HG03558 (cell line): ENCODE data around the gene GPR15LG.
"Not testable (repeated sequence)": the region's sequence is repeated elsewhere in the genome, so short reads cannot be mapped to it uniquely, and the experiment has no call there.

Source experiments
- ATAC-seq: cut with Tn5 transposase; IDR thresholded peaks from one replicate; pipeline ENCODE4 v1.9.1; 2021; ENCODE audit warnings: moderate number of reproducible peaks; ENCODE audit not compliant: unreplicated experiment; ENCODE audit errors: extremely low read depth

GPR15LG gene

DNA sequence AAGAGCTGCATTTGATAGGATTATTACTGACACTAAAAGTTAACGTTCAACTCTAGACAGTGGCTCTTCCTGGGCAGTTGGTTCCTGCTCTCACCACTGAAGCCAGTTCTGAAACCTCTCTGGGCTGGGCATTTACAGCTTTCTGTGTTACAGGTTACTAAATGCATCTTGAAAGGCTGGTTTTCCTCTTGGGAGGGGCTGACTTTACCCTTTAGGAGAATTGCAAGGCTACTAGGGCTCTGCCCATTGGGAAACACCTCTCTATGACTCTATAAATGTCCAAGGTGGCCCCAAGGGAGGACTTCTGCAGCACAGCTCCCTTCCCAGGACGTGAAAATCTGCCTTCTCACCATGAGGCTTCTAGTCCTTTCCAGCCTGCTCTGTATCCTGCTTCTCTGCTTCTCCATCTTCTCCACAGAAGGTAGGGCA is at the start of gene GPR15LG:
Gene GPR15LG (plus strand): TSS at position 301 of the 429 bp plus-strand sequence. CDS start 51 bp downstream, at position 352.
- ATAC-seq = peak; percentile 35

DNA sequence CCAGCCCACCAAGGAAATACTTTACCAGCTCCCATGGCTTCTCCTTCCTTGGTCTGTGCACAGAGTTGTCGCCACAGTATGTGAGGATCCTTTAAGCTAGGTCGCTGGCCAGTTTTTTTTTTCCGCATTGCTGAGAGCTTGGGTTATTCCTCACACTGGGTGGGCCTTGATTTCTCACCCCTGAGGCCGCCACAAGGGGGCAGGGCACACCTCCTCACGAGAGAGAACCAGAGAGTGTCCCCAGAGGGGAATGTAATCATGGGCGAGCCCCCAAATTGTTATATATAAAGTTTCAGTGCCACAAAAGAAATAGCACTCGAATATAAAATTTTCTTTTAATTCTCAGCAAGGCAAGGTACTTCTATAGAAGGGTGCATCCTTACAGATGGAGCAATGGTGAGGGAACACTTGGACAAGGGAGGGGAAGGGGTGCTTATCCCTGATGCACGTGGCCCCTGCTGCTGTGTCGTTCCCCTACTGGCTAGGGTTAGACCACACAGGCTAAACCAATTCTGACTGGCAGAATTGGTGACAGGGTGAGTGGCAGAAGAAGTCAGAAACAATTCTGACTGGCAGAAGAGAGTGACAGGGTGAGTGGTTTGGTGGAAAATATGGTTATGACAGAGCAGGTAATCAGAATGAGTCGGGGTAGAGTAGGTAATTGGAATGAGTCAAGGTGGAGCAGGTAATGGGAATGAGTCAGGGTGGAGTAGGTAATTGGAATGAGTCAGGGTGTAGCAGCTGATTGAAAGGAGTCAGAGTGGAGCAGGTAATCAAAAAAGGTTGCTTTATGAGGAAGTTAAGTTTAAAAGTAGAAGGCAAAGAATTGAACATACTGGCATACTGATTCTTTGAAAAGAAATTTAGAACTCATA is 47.5 kb upstream of the GPR15LG start:
- not testable (repeated sequence) for ATAC-seq

DNA sequence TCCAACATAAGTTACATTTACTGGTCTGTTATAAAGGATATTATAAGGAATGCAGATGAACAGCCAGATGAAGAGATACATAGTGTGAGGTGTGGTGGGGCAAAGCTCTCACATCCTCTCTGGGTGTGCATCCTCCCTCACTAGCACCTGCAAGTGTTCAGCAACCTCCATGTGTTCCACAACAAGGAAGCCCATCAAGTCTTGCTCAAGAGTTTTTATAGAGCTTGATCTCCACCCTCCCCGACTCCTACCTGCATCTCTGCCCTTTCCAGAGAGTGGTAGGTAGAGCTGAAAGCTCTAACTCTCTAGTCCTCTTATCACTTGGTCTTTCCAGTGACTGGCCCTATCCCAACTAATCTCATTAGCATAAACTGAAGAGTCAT is 46.8 kb upstream of the GPR15LG start:
- no peak for ATAC-seq

DNA sequence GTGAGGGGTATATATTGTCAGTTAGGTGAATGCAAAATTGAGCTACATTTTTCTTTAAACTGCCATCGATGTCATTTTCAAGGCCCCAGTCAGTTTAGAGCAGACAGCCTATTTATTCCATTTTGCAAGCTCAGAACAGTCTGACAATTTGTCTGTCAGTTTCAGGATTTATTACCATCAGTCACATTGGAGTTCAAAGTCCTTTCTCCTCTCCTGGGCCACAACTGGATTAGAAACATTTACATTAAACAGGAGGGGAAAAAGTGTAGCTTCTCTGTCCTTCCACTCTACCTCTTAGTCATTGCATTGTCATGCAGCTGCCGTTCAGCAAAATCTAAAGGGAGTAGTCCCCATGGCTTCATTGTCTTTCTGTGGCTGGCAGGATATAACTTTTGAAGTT is 37.8 kb upstream of the GPR15LG start:
- ATAC-seq = no peak

DNA sequence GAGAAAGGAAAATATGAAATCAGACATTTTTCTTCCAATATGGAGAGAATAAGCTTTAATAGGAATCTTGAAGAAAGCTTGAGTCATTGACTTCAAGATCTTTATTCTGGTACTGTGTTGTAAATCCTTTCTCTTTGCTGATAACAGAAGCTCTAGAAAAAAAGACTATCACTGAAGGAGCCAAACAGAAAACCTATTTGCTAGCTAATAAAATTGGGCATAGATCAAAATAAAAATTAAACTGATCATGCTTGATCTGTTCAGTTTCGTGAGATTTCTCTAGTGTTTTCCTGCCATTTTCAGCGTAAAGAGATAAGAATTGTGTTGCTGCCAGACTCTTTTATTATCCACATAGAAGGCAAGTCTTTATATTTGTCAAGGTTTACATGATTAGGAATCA is 35.8 kb upstream of the GPR15LG start:
- no peak for ATAC-seq

DNA sequence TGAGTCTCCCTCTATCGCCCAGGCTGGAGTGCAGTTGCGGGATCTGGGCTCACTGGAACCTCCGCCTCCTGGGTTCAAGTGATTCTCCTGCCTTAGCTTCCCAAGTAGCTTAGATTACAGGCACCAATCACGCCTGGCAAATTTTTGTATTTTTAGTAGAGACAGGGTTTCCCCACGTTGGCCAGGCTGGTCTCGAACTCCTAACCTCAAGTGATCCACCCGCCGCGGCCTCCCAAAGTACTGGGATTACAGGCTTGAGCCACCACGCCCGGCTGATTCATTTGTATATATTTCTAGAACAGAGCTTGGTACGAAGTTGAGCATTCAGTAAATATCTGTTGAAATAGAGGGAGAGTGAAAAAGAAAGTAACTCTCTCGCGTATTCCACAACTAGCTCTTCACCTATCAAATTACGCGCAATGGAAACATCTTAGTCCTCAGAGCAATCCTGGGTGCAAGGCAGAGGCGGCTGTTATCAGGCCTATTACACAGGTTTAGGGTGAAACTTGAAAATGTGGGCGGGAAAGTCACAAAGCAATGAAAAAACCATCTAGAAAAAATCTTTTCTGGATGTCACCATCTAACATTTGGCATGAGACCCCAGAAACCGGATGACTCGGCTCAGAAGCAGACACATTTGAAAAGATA is 35.0 kb upstream of the GPR15LG start:
- peak; percentile 0 for ATAC-seq

DNA sequence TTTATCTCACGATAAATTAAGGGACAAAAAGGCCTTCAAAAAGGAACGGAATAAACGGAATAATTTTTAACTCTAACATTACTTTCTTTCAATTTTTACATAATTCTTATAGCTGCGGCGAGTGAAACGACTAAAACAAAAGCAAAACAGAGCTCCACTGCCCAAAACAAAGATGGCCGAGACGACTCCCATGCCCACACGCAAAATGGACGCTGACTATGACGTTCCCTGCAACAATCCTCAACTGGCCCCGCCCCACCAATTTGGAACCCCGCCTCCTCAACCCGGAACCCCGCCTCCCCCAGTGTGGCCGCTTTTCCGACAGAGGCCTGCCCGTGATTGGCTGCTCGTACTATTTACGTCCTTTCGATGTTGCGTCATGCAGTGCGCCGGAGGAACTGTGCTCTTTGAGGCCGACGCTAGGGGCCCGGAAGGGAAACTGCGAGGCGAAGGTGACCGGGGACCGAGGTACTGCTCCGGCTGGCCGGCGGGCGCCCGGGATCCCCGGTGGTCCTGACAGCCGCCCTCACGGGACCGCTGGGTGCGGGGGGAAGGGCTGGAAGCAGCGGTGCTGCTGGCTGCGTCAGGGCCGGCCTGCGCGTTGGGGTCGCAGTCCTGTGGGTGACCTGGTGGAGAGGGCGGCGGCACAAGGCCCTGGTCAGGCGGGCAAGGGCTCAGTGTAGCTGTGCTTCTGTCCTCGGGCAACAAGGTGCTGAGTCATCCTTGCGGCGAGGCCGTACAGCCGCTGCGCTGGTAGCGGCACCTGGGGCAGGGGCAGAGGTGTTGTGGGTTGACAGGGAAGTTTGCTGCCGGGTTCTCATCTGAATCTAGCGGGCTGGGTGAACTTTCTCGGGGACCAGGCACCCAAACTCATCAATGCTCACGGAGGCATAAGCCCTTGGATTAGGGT is 34.2 kb upstream of the GPR15LG start, which contains the start of gene GHITM:
Gene GHITM (plus strand): TSS at position 384 of the 910 bp plus-strand sequence. CDS start 1,992 bp downstream, outside the sequence.
- peak; percentile 98 for ATAC-seq

DNA sequence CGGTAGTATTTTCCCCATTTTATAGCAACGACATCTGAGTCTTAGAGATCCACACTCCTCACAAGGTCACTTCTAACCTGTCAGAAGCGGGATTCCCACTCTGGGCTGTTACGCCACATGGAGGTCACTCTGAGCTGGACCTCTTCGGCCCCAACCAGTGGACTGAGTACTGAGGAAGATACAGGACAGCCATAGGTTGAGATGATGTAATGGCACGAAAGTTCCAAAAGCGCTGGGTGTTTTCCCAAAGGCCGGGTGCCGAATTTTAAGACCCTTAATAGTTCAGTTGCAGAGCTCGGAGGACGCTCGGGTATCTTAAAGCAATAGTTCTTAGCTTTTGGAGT is 33.6 kb upstream of the GPR15LG start:
- ATAC-seq = no peak

DNA sequence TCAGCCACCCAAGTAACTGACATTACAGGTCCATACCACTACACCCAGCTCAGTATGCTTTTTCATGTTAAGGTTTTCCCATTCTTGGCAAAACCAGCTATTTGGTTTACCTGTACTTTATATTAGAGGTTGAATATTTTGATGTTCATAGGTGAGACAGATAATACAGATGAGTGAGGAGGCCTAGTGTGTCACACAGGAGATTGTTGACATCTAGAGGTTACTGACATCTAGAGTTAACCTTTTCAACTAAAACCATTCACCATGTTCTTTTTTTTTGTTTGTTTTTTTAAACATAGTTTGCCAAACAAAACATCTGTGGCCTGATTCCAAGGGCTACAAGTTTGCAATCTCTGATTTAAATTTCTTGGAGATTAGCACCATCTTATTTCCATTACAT is 26.3 kb upstream of the GPR15LG start:
- no peak for ATAC-seq

DNA sequence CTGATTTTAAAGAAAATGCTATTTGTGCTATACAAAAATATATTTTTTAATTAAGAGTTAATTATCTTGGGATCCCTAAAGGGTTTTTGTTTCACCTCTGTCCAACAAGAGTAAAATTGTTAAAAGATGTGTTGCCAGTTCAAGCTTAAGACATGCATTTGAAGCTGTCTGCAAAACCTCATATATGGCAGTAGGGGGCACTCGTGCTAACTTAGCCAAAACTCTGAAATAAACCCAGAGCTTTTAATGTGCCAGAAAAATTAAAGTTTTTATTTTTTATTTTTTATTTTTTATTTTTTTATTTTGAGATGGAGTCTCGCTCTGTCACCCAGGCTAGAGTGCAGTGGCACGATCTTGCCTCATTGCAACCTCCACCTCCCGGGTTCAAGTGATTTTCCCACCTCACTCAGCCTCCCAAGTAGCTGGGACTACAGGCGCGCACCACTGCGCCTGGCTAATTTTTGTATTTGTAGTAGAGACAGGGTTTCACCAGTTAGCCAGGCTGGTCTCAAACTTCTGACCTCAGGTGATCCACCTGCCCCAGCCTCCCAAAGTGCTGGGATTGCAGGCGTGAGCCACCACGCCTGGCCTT is 25.5 kb upstream of the GPR15LG start:
- not testable (repeated sequence) for ATAC-seq

DNA sequence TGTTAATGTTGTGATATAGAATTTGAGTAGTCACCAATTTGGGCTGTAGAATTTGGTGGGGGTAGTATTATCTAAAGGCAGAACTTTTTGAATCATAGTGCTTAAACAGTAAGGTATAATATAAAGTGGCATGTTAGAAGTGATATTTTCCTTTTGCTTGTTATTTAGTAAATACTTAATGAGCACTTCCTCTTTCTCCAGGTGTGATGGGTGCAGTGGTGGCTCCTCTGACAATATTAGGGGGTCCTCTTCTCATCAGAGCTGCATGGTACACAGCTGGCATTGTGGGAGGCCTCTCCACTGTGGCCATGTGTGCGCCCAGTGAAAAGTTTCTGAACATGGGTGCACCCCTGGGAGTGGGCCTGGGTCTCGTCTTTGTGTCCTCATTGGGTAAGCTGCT is 23.7 kb upstream of the GPR15LG start:
- no peak for ATAC-seq

DNA sequence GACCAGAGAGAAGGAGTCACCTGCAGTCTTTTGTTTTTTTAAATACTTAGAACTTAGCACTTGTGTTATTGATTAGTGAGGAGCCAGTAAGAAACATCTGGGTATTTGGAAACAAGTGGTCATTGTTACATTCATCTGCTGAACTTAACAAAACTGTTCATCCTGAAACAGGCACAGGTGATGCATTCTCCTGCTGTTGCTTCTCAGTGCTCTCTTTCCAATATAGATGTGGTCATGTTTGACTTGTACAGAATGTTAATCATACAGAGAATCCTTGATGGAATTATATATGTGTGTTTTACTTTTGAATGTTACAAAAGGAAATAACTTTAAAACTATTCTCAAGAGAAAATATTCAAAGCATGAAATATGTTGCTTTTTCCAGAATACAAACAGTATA is 20.8 kb upstream of the GPR15LG start:
- ATAC-seq = no peak

DNA sequence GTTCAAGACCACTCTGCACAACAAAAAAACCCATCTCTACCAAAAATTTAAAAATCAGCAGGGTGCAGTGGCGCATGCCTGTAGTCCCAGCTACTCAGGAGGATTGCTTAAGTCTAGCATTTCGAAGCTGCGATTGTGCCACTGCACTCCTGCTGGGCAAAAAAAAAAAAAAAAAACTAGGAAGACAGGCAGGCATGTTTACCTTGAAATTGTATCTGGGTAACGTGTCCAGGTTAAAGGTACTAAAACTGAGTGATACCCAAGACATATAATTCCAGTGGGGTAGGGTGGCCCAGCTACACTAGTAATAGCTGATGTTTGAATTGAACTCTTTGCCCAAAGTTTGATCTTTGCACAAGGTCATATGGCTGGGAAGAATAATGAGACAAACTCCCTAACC is 18.1 kb upstream of the GPR15LG start:
- no peak for ATAC-seq

DNA sequence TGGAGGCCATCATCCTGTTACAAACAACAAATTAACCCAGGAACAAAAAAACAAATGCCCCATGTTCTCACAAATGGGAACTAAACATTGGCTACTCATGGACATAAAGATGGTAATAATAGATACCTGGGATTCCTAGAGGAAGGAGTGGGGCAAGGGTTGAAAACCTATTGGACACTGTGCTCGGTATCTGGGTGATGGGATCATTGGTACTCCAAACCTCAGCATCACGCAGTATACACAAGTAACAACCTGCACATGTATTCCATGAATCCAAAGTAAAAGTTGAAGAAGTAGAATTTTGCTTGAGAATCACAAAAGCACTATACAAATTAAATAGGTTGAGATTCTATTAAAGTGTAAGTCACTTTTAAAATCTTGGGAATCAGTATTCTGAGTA is 17.6 kb upstream of the GPR15LG start:
- ATAC-seq = no peak

DNA sequence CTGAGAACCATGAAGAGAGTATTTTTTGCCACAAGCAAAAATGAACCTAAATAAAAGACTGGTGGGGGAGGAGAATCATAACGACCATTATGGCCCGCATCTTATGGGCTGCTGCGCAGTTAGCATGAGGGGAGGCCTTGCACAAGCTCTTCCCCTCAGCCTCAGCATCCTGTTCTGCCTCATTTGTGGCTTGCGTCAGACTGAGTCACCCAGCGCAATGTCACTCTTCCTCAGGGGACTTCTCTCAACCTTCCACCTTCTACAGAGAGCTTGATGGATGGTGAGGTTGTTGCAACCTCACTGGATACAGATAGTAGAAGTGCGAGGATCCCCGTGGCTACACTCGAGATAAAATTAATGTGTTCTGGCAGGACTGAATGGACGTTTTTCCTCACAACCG is 16.8 kb upstream of the GPR15LG start:
- ATAC-seq = no peak

DNA sequence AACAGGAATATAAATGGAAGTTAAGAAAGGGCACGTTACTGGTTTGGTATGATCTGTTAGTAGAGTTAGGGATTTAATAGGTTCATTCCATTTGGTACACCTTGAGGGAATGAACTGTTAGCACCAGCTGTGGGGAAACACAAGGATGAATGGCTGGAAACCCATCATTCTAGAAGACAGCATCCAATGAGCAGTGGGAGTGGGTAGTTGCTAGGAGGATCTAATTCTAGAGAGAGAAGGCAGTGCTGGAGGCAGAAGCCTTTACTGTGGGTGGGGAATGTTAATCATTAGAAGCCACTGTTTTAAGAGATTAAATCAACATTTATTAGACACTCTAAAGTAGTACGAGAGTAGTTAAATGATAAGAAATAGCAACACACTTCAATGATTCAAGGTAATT is 15.5 kb upstream of the GPR15LG start:
- no peak for ATAC-seq

DNA sequence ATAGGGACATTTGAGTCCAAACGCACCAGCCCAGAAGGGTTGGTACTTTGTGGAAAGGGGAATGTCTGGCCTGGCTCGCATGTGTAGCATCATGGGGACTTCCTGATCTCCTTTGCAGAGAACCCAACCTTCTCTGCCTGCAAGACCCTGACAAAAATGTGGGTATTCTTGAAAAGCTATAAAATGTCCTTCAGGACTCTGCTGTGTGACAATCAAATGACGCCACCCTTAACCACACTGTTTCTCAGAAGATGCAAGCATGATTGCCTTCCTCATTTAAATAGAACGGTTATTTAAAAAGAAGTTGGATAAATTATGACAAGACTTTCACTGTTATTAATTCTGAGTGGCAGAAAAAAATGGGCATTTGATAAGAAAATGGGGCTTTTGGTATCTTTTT is 15.1 kb upstream of the GPR15LG start:
- ATAC-seq = no peak

DNA sequence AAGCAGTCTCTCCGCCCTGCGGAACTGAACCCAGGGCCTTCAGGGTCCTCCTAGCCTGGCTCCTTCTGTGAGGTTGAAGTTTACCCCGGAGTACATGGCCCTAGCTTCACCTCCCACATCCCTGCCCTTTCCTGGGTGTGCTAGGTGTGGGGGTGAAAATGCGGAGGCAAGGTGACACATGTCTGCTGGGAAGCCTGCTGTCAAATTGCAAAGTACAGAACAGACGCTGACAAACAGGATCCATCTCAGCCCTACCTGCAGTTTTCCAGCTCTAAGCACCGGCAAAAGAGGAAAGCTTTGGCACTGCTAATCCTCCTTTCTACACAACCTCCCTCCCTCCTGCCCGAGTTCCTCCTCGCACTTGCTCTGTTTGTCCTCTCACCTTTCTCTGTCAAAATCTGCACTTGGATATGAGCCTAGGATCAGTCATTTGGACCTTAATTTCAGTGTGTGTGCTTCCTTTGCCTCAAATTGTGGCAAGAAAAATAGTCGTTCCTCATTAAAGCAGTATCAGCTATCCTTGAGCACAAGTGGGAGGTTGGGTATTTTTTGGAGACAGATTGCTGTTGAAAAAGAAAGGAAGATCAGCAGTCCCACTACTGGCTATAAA is 14.4 kb upstream of the GPR15LG start:
- ATAC-seq = no peak

DNA sequence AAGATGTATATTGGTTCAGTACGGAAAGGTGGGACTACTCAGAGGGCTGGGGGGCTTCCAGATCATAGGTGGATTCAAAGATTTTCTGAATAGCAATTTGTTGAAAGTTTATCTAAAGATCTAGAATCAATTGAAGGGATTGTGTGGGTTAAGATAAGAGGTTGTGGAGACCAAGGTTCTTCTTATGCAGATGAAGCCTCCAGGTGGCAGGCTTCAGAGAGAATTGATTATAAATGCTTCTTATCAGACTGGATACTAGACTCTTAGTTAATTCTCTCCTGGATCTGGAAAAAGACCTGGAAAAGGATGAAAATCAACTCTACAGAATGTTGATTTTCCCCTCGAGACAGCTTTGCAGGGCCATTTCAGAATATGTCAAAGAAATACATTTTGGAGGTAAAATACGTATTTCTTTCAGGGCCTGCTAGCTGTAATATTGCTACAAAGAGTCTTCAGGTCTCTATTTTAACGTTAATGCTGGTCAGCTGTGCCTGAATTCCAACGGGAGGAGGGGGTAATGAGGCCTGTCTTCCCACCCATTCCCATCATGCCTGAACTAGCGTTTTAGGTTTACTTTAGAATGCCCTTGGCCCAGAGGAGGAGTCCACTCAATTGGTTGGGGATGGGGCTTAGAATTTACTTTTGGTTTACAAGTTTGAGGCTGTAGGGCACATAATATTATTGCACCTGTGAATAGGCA is 12.8 kb upstream of the GPR15LG start:
- ATAC-seq = no peak
